Tibial nerve (tissue), 3 donors: ENCODE data around the gene KIF2A.

Experiments used
- POLR2A ChIP-seq, 2 donors: fragments of 450-650 bp; IDR thresholded peaks; one replicate each; pipeline ENCODE4 v1.6.1; 2017; ENCODE audit warnings: antibody characterized with exemption in 2 of 2, mild to moderate bottlenecking in 2 of 2, moderate library complexity in 2 of 2
- TF ChIP-seq, protein P1 (sequence below), 5 experiments: fragments of 200-600 bp in 3 of 5; fragments of 450-650 bp in 2 of 5; sonication (generic) in 3 of 5; IDR thresholded peaks; one replicate each; pipeline ENCODE4 v1.5.1; 2016 to 2019; ENCODE audit warnings: antibody characterized with exemption in 5 of 5, mild to moderate bottlenecking in 3 of 5, moderate library complexity in 2 of 5

DNA sequence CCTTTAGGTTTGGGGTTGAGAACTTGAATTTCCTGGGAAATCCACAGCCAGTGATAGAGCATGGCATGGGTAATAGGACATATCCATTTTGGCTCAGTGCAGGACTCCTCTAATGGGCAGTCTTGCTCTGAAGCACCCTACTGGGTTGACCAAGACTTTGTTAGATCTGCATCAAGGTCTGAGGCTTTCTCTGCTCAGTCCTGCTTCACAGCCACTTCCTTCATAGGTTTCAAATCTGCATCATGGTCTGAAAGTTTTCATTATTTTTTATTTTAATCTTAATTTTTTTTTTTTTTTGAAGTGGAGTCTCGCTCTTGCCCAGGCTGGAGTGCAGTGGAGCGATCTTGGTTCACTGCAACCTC is 36.5 kb downstream of the KIF2A start:
- TF ChIP-seq, protein P1, sequence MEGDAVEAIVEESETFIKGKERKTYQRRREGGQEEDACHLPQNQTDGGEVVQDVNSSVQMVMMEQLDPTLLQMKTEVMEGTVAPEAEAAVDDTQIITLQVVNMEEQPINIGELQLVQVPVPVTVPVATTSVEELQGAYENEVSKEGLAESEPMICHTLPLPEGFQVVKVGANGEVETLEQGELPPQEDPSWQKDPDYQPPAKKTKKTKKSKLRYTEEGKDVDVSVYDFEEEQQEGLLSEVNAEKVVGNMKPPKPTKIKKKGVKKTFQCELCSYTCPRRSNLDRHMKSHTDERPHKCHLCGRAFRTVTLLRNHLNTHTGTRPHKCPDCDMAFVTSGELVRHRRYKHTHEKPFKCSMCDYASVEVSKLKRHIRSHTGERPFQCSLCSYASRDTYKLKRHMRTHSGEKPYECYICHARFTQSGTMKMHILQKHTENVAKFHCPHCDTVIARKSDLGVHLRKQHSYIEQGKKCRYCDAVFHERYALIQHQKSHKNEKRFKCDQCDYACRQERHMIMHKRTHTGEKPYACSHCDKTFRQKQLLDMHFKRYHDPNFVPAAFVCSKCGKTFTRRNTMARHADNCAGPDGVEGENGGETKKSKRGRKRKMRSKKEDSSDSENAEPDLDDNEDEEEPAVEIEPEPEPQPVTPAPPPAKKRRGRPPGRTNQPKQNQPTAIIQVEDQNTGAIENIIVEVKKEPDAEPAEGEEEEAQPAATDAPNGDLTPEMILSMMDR (IDR thresholded peaks at IDR 0.05): no peak
- no peak for TF ChIP-seq POLR2A (IDR thresholded peaks at IDR 0.05)
